ENCODE data around the gene MTF2.
A peak's percentile ranks its signal among the peaks of the same experiment; 100 is the strongest.
"Not testable (repeated sequence)": the region's sequence is repeated elsewhere in the genome, so short reads cannot be mapped to it uniquely, and the experiment has no call there.

The MTF2 gene

GRCh38 chr1:93078986-93079654 is at the start of gene MTF2:
Gene MTF2 (plus strand): TSS chr1:93079283. CDS start chr1:93079527, 244 bp downstream.
- Histone ChIP-seq H4K20me1 (ENCODE audit: insufficient read depth, low read length) (peaks cover 8% of the 10 kb centered on the region; the same call in 1 of the 2 replicates), H3K79me2 (ENCODE audit: low read length) (peaks cover 51% of the 10 kb centered on the region), H3K4me1 (ENCODE audit: low read length) (0 out of 2 replicates have a peak, but pooled peaks cover 7% of the 10 kb centered on the region), H3K27ac (ENCODE audit: low read length) (peak within 1 kb of the TSS; percentile 28; the same call in 1 of the 2 replicates), H3K9me2 (replicated peaks; ENCODE audit: insufficient read depth, low read length) (no peaks in the 10 kb centered on the region), H3K9ac (ENCODE audit: low read length) (peak within 1 kb of the TSS; percentile 83), H3K4me2 (ENCODE audit: low read depth, low read length) (peak within 1 kb of the TSS; percentile 88), H3F3A (ENCODE audit: insufficient read depth, low read length) (peaks cover 8% of the 10 kb centered on the region), H3K4me3 (ENCODE audit: low read length) (peak within 1 kb of the TSS; percentile 83), H3K9me3 (replicated peaks; ENCODE audit: insufficient read depth, low read length) (no peaks in the 10 kb centered on the region), H2AFZ (ENCODE audit: low read length) (peak within 1 kb of the TSS; percentile 85), H3K36me3 (replicated peaks; ENCODE audit: insufficient read depth, low read length) (no peaks in the 10 kb centered on the region), H3K27me3 (replicated peaks; ENCODE audit: insufficient read depth, low read length) (no peaks in the 10 kb centered on the region)
- TF ChIP-seq EZH2phosphoT487 (IDR thresholded peaks at IDR 0.05; ENCODE audit: low read length) (no peak), CTCF (IDR thresholded peaks at IDR 0.05; ENCODE audit: low read length) (no peak), EZH2 (optimal IDR thresholded peaks at IDR 0.05; ENCODE audit: low read depth, low read length) (no peak)
- DNase-seq = peak; percentile 86

GRCh38 chr1:93029317-93029716 is 49.8 kb upstream of the MTF2 start:
- peak overlapping the region; percentile 86 for H3K27ac ChIP-seq (ENCODE audit: low read length)

GRCh38 chr1:93030191-93030590 is 48.9 kb upstream of the MTF2 start:
- not testable (repeated sequence) for H3K9ac ChIP-seq (ENCODE audit: low read length); H4K20me1 ChIP-seq (ENCODE audit: insufficient read depth, low read length)
- H3K27ac ChIP-seq (ENCODE audit: low read length) = peak overlapping the region; percentile 86; the same call in 1 of the 2 replicates

More at GRCh38 chr1:93029317-93029716, 49.8 kb upstream of the MTF2 start:
- Histone ChIP-seq H3K9me3 (replicated peaks; ENCODE audit: insufficient read depth, low read length) (no peaks in the 10 kb centered on the region), H3K9me2 (replicated peaks; ENCODE audit: insufficient read depth, low read length) (no peaks in the 10 kb centered on the region), H4K20me1 (ENCODE audit: insufficient read depth, low read length) (no peaks in the 10 kb centered on the region), H3K27me3 (replicated peaks; ENCODE audit: insufficient read depth, low read length) (no peaks in the 10 kb centered on the region), H3K36me3 (replicated peaks; ENCODE audit: insufficient read depth, low read length) (no peaks in the 10 kb centered on the region), H3F3A (ENCODE audit: insufficient read depth, low read length) (peaks cover 5% of the 10 kb centered on the region), H3K9ac (ENCODE audit: low read length) (peak overlapping the region; percentile 28; the same call in 1 of the 2 replicates), H3K4me2 (ENCODE audit: low read depth, low read length) (peak overlapping the region; percentile 54; the same call in 1 of the 2 replicates), H3K79me2 (ENCODE audit: low read length) (no peaks in the 10 kb centered on the region), H2AFZ (ENCODE audit: low read length) (0 out of 2 replicates have a peak overlapping the region, but pooled peaks have one; percentile 27), H3K4me3 (ENCODE audit: low read length) (no peak overlapping the region), H3K4me1 (ENCODE audit: low read length) (peaks cover 23% of the 10 kb centered on the region)
- peak; percentile 89 for DNase-seq
- TF ChIP-seq EZH2phosphoT487 (IDR thresholded peaks at IDR 0.05; ENCODE audit: low read length) (no peak), EZH2 (optimal IDR thresholded peaks at IDR 0.05; ENCODE audit: low read depth, low read length) (no peak)

GRCh38 chr1:93031711-93032110 is 47.4 kb upstream of the MTF2 start:
- no peak overlapping the region for H2AFZ ChIP-seq (ENCODE audit: low read length)
- no peak for TF ChIP-seq EZH2phosphoT487 (IDR thresholded peaks at IDR 0.05; ENCODE audit: low read length)
- no peak for TF ChIP-seq CTCF (IDR thresholded peaks at IDR 0.05; ENCODE audit: low read length)
- TF ChIP-seq EZH2 (optimal IDR thresholded peaks at IDR 0.05; ENCODE audit: low read depth, low read length) = no peak
- H3K79me2 ChIP-seq (ENCODE audit: low read length) = no peaks in the 10 kb centered on the region

More at GRCh38 chr1:93030191-93030590, 48.9 kb upstream of the MTF2 start:
- H3K4me1 ChIP-seq (ENCODE audit: low read length) = peaks cover 24% of the 10 kb centered on the region
- H3K4me3 ChIP-seq (ENCODE audit: low read length); H3K79me2 ChIP-seq (ENCODE audit: low read length); H3K27me3 ChIP-seq (replicated peaks; ENCODE audit: insufficient read depth, low read length); H2AFZ ChIP-seq (ENCODE audit: low read length); H3K9me2 ChIP-seq (replicated peaks; ENCODE audit: insufficient read depth, low read length); DNase-seq; H3K36me3 ChIP-seq (replicated peaks; ENCODE audit: insufficient read depth, low read length); H3F3A ChIP-seq (ENCODE audit: insufficient read depth, low read length); H3K4me2 ChIP-seq (ENCODE audit: low read depth, low read length); H3K9me3 ChIP-seq (replicated peaks; ENCODE audit: insufficient read depth, low read length): not testable (repeated sequence)

More at GRCh38 chr1:93031711-93032110, 47.4 kb upstream of the MTF2 start:
- H4K20me1 ChIP-seq (ENCODE audit: insufficient read depth, low read length) = no peaks in the 10 kb centered on the region
- H3K27ac ChIP-seq (ENCODE audit: low read length) = no peak overlapping the region
- peaks cover 24% of the 10 kb centered on the region for H3K4me1 ChIP-seq (ENCODE audit: low read length)
- peaks cover 5% of the 10 kb centered on the region for H3F3A ChIP-seq (ENCODE audit: insufficient read depth, low read length)
- no peak overlapping the region for H3K4me3 ChIP-seq (ENCODE audit: low read length)
- no peaks in the 10 kb centered on the region for H3K9me2 ChIP-seq (replicated peaks; ENCODE audit: insufficient read depth, low read length)
- no peaks in the 10 kb centered on the region for H3K27me3 ChIP-seq (replicated peaks; ENCODE audit: insufficient read depth, low read length)
- no peaks in the 10 kb centered on the region for H3K36me3 ChIP-seq (replicated peaks; ENCODE audit: insufficient read depth, low read length)
- no peak overlapping the region for H3K4me2 ChIP-seq (ENCODE audit: low read depth, low read length)
- no peak overlapping the region for H3K9ac ChIP-seq (ENCODE audit: low read length)
- H3K9me3 ChIP-seq (replicated peaks; ENCODE audit: insufficient read depth, low read length) = no peaks in the 10 kb centered on the region
- no peak for DNase-seq

Measured in MM.1S (cell line).